Trophoblast cell (in vitro differentiated cells and primary cell): Measurements from ENCODE around the gene WNT5A.

Experiments
- DNase-seq, 2 donors: peaks; one replicate each; pipeline ENCODE4 v3.0.0-alpha.2; 2016
- H2AFZ ChIP-seq: 2 replicates; pipeline ENCODE4 v1.6.1; 2013; ENCODE audit warnings: low read length, moderate library complexity, mild to moderate bottlenecking; ENCODE audit not compliant: insufficient read depth, poor library complexity
- H2AK5ac ChIP-seq: 2 replicates; pipeline ENCODE4 v1.6.1; 2013; ENCODE audit warnings: mild to moderate bottlenecking, low read length
- H2BK120ac ChIP-seq: 2 replicates; pipeline ENCODE4 v1.6.1; 2013; ENCODE audit warnings: low read length, mild to moderate bottlenecking, moderate library complexity; ENCODE audit not compliant: insufficient read depth, poor library complexity
- H2BK12ac ChIP-seq: 2 replicates; pipeline ENCODE4 v1.6.1; 2013; ENCODE audit warnings: mild to moderate bottlenecking, low read length, moderate library complexity
- H2BK5ac ChIP-seq: 2 replicates; pipeline ENCODE4 v1.6.1; 2013; ENCODE audit warnings: low read length, low read depth, moderate library complexity, mild to moderate bottlenecking; ENCODE audit not compliant: poor library complexity
- H3K14ac ChIP-seq: 2 replicates; pipeline ENCODE4 v1.6.1; 2013; ENCODE audit warnings: mild to moderate bottlenecking, low read length
- H3K18ac ChIP-seq: 2 replicates; pipeline ENCODE4 v1.6.1; 2013; ENCODE audit warnings: mild to moderate bottlenecking, low read length
- H3K23ac ChIP-seq: 2 replicates; pipeline ENCODE4 v1.6.1; 2013; ENCODE audit warnings: low read length
- H3K27ac ChIP-seq: 2 replicates; pipeline ENCODE4 v1.5.1; 2013; ENCODE audit warnings: low read depth, mild to moderate bottlenecking, inconsistent platforms, low read length, moderate library complexity
- H3K27me3 ChIP-seq: 2 replicates; pipeline ENCODE4 v1.6.1; 2013; ENCODE audit warnings: inconsistent platforms, mild to moderate bottlenecking, low read length, moderate library complexity; ENCODE audit not compliant: insufficient read depth
- H3K36me3 ChIP-seq, 2 experiments: 1 replicate in 1 of 2; 2 replicates in 1 of 2; pipeline ENCODE4 v1.6.1; 2013; ENCODE audit warnings: low read length in 2 of 2, mild to moderate bottlenecking in 2 of 2, moderate library complexity in 1 of 2; ENCODE audit not compliant: insufficient read depth in 2 of 2, control insufficient read depth in 1 of 2
- H3K4ac ChIP-seq: 2 replicates; pipeline ENCODE4 v1.6.1; 2013; ENCODE audit warnings: low read depth, mild to moderate bottlenecking, low read length, moderate library complexity
- H3K4me1 ChIP-seq, 2 experiments: 1 replicate in 1 of 2; 2 replicates in 1 of 2; pipeline ENCODE4 v1.6.1; 2013; ENCODE audit warnings: low read length in 2 of 2, mild to moderate bottlenecking in 2 of 2, moderate library complexity in 1 of 2; ENCODE audit not compliant: insufficient read depth in 2 of 2, control insufficient read depth in 1 of 2
- H3K4me2 ChIP-seq: 2 replicates; pipeline ENCODE4 v1.6.1; 2013; ENCODE audit warnings: inconsistent platforms, mild to moderate bottlenecking, low read length, moderate library complexity
- H3K4me3 ChIP-seq: 2 replicates; pipeline ENCODE4 v1.5.1; 2013; ENCODE audit warnings: mild to moderate bottlenecking, low read depth, low read length, inconsistent platforms
- H3K79me1 ChIP-seq: one replicate; pipeline ENCODE4 v1.6.1; 2013; ENCODE audit warnings: low read length
- H3K79me2 ChIP-seq: 2 replicates; pipeline ENCODE4 v1.6.1; 2013; ENCODE audit warnings: low read length, mild to moderate bottlenecking; ENCODE audit not compliant: control insufficient read depth, insufficient read depth, poor library complexity
- H3K9ac ChIP-seq: 2 replicates; pipeline ENCODE4 v1.6.1; 2013; ENCODE audit warnings: mild to moderate bottlenecking, low read length
- H3K9me3 ChIP-seq: 2 replicates; pipeline ENCODE4 v1.6.1; 2013; ENCODE audit warnings: low read depth, mild to moderate bottlenecking, control low read depth, inconsistent platforms, low read length; ENCODE audit not compliant: insufficient read depth
- H4K12ac ChIP-seq: 2 replicates; pipeline ENCODE4 v1.6.1; 2013; ENCODE audit warnings: low read depth, mild to moderate bottlenecking, low read length, moderate library complexity
- H4K8ac ChIP-seq: 2 replicates; pipeline ENCODE4 v1.6.1; 2013; ENCODE audit warnings: low read depth, mild to moderate bottlenecking, low read length, moderate library complexity
- H4K91ac ChIP-seq: one replicate; pipeline ENCODE4 v1.6.1; 2013; ENCODE audit warnings: low read depth, mild to moderate bottlenecking, low read length, moderate library complexity
- WGBS: extraction: QIAGEN DNeasy Blood & Tissue Kit; methylation state at CpG from one replicate; pipeline ENCODE4 v1.1.7; 2013; ENCODE audit warnings: missing lambda C conversion rate; ENCODE audit not compliant: insufficient read length, insufficient coverage; ENCODE audit errors: extremely low coverage; 5-methylcytosine and 5-hydroxymethylcytosine counted together

WNT5A gene

DNA sequence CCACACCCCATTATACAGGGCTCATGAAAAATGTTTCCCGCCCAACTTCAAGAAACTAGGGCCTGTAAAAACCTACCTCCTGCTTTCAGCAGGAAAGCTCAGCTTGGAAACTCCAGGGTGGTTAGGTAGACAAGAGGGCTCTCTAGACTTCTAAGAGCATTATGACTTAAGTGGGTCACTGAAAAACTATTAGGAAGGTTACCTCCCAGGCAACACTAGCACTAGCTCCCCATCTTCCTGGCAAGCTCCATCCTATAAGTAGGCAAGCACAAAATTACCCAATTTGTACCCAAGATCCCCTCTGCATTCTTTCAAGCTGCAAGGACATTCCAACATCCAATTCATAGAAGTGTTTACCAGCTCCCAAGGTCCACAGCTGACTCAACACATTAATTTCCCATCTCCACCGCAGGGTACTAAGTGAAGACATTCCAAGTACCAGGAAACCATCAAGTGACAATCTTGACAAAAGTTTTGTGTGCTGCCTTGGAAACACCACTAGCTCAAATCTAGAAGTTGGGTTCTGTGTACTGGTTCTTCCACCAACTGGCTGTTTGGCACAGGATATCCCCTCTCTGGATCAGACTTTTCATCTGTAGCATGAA, 46.9 kb downstream of the WNT5A start:
- Histone ChIP-seq H2AK5ac (no peak overlapping the region), H2BK12ac (no peak overlapping the region), H3K9ac (no peak overlapping the region), H3K14ac (no peak overlapping the region), H3K4me3 (no peak overlapping the region), H3K27me3 (no peaks in the 10 kb centered on the region), H3K79me2 (no peaks in the 10 kb centered on the region), H3K27ac (no peak overlapping the region), H2AFZ (no peak overlapping the region), H2BK5ac (no peak overlapping the region), H4K91ac (no peak overlapping the region), H3K18ac (no peak overlapping the region), H2BK120ac (no peak overlapping the region), H4K8ac (no peak overlapping the region), H3K36me3 (no peaks in the 10 kb centered on the region), H3K4ac (no peak overlapping the region), H3K9me3 (peaks cover 3% of the 10 kb centered on the region), H3K23ac (no peak overlapping the region), H4K12ac (no peak overlapping the region), H3K79me1 (no peaks in the 10 kb centered on the region), H3K4me2 (no peak overlapping the region), H3K4me1 (no peaks in the 10 kb centered on the region)
- DNase-seq, result no peak
- no CpG with 5 or more reads among the region's 2 CpGs for whole genome bisulfite sequencing

GRCh38 chr3:55439657-55440056, 47.4 kb downstream of the WNT5A start:
- Histone ChIP-seq H3K9ac (no peak overlapping the region), H3K36me3 (no peaks in the 10 kb centered on the region), H3K4me3 (no peak overlapping the region), H3K4me1 (no peaks in the 10 kb centered on the region), H2BK120ac (no peak overlapping the region), H3K18ac (no peak overlapping the region), H2BK12ac (no peak overlapping the region), H3K4me2 (no peak overlapping the region), H3K27ac (no peak overlapping the region), H3K23ac (no peak overlapping the region), H3K79me1 (no peaks in the 10 kb centered on the region), H4K8ac (no peak overlapping the region), H2AK5ac (no peak overlapping the region), H4K91ac (no peak overlapping the region), H3K27me3 (no peaks in the 10 kb centered on the region), H4K12ac (no peak overlapping the region), H3K14ac (no peak overlapping the region), H3K4ac (no peak overlapping the region), H3K79me2 (no peaks in the 10 kb centered on the region), H2BK5ac (no peak overlapping the region), H3K9me3 (peaks cover 3% of the 10 kb centered on the region), H2AFZ (no peak overlapping the region)
- DNase-seq, result no peak
- WGBS, result no CpG with 5 or more reads among the region's 3 CpGs

- Histone ChIP-seq H3K9ac (no peak overlapping the region), H3K36me3 (no peaks in the 10 kb centered on the region), H3K4me2 (no peak overlapping the region), H3K79me1 (no peaks in the 10 kb centered on the region), H3K79me2 (no peaks in the 10 kb centered on the region), H2BK120ac (no peak overlapping the region), H2BK5ac (no peak overlapping the region), H3K14ac (no peak overlapping the region), H3K4ac (no peak overlapping the region), H3K27me3 (no peaks in the 10 kb centered on the region), H4K91ac (no peak overlapping the region), H4K12ac (no peak overlapping the region), H3K27ac (no peak overlapping the region), H3K23ac (no peak overlapping the region), H2AFZ (no peak overlapping the region), H3K18ac (no peak overlapping the region), H3K4me3 (no peak overlapping the region), H2AK5ac (no peak overlapping the region), H3K9me3 (peaks cover 3% of the 10 kb centered on the region), H4K8ac (no peak overlapping the region), H2BK12ac (no peak overlapping the region), H3K4me1 (no peaks in the 10 kb centered on the region)
- DNase-seq, result no peak
Measured at GRCh38 chr3:55436644-55437043, 50.5 kb downstream of the WNT5A start.

DNA sequence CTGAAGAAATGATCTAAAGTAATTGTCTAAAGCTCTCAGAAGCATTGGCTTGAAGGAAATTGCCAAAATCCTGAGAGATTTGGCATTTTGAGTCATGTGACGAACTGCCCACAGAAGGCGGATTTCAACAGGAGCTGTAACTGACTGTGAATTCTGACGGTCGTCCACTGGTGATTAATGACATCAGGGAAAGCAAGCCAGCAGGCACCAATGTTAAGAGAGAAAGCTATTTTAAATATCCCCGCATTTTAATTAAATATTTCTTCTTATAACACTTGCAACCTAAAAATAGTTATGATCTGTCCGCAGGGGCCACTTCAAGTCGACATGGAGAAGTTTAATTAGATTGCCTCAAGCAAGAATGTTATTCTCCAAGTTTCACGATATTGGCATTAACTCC, 51.6 kb downstream of the WNT5A start:
- Histone ChIP-seq H3K27ac (no peak overlapping the region), H3K14ac (no peak overlapping the region), H3K4me1 (no peaks in the 10 kb centered on the region), H3K79me1 (peaks cover 2% of the 10 kb centered on the region), H4K12ac (no peak overlapping the region), H3K79me2 (no peaks in the 10 kb centered on the region), H2BK120ac (no peak overlapping the region), H3K18ac (no peak overlapping the region), H2BK12ac (no peak overlapping the region), H2BK5ac (no peak overlapping the region), H3K36me3 (no peaks in the 10 kb centered on the region), H4K8ac (no peak overlapping the region), H3K4me2 (no peak overlapping the region), H3K4me3 (no peak overlapping the region), H3K4ac (no peak overlapping the region), H3K23ac (no peak overlapping the region), H3K9ac (no peak overlapping the region), H2AFZ (no peak overlapping the region), H4K91ac (no peak overlapping the region), H3K27me3 (no peaks in the 10 kb centered on the region), H2AK5ac (no peak overlapping the region), H3K9me3 (peaks cover 3% of the 10 kb centered on the region)
- no CpG with 5 or more reads among the region's 8 CpGs for WGBS
- DNase-seq, result no peak
